Ovary (tissue), 9 donors: ENCODE data around the gene NAV2. TPM values are rescaled to one million over a fixed set of nuclear protein-coding genes. Genes with fewer than 3 reads are reported as not detected.

Experiments used
- DNase-seq, 5 donors: peaks; one replicate each; pipeline ENCODE4 v3.0.0-alpha.2; 2019 to 2020
- H3K27ac ChIP-seq, 2 donors: fragments of 200-600 bp; one replicate each; pipeline versions ENCODE4 v1.5.1 to v1.8.0; 2019 to 2022
- H3K27me3 ChIP-seq: fragments of 200-600 bp; one replicate; pipeline ENCODE4 v1.8.0; 2022
- H3K36me3 ChIP-seq: fragments of 200-600 bp; sonication (generic); one replicate; pipeline ENCODE4 v1.5.1; 2019
- H3K4me1 ChIP-seq: one replicate; pipeline ENCODE4 v1.8.1; 2013; ENCODE audit warnings: mild to moderate bottlenecking, moderate library complexity; ENCODE audit not compliant: insufficient read depth
- H3K4me3 ChIP-seq: fragments of 200-600 bp; sonication (generic); one replicate; pipeline ENCODE4 v1.5.1; 2017
- H3K9me3 ChIP-seq, 2 donors: fragments of 200-600 bp in 1 of 2; sonication (generic) in 1 of 2; one replicate each; pipeline versions ENCODE4 v1.5.1 to v1.8.1; 2013 to 2019; ENCODE audit warnings: mild to moderate bottlenecking in 1 of 2, moderate library complexity in 1 of 2
- CTCF ChIP-seq, 3 donors: fragments of 450-650 bp in 2 of 3; fragments of 200-600 bp in 1 of 3; IDR thresholded peaks; one replicate each; pipeline versions ENCODE4 v1.5.1 to v1.8.0; 2016 to 2022; ENCODE audit warnings: antibody characterized with exemption in 3 of 3, mild to moderate bottlenecking in 1 of 3
- EP300 ChIP-seq: sonication (generic); formaldehyde crosslinking; IDR thresholded peaks from one replicate; pipeline ENCODE4 v1.6.1; 2017; ENCODE audit warnings: antibody characterized with exemption
- POLR2A ChIP-seq: fragments of 450-650 bp; IDR thresholded peaks from one replicate; pipeline ENCODE4 v1.6.1; 2017; ENCODE audit warnings: antibody characterized with exemption, mild to moderate bottlenecking, moderate library complexity
- WGBS, 3 donors: extraction: QIAGEN DNeasy Blood & Tissue Kit in 1 of 3; methylation state at CpG; one replicate each; pipeline versions ENCODE4 v1.1.5 to v1.1.7; 2013 to 2017; 5-methylcytosine and 5-hydroxymethylcytosine counted together
- intact Hi-C, 4 donors: fragments of 100-400 bp; cut with DNase I; formaldehyde crosslinking; loops; one replicate each; pipeline versions ENCODE4 v1.11.0 to v1.15.1; 2022 to 2023
- polyA plus RNA-seq, 2 donors: library from polyadenylated mRNA; stranded (reverse); fragments of 200-250 nt in 1 of 2; fragments of 350-450 nt in 1 of 2; fragmentation: Illumina TruSeq in 1 of 2; extraction: RNeasy Lipid Tissue Mini Kit (QIAGEN cat#74804) in 1 of 2; gene quantifications; one replicate each; pipeline ENCODE4 v1.2.3, GENCODE V29; 2013 to 2014
- total RNA-seq, 7 donors: library from RNA; depleted of rRNA in 2 of 7; stranded (reverse); fragments of >200 nt in 2 of 7; fragmentation: NEBNext Ultra II Directional in 3 of 7; extraction: Animal tissue kit (Norgen Biotek cat#: 25700) in 3 of 7; gene quantifications; one replicate each; pipeline versions ENCODE4 v1.1.0 to v1.2.4, GENCODE V29; 2016 to 2023
- donor health status: DM: no; HTN: no; CAD: no; lungs with moderate emphysema.
- donor health status: DM: no; HTN: no; CAD: no.
- donor health status: Bipolar disorder and iron deficiency.
- donor health status: DM: yes; HTN: yes; CAD: no.
- donor health status: DM: no; HTN: no; CAD: no.
- donor health status: DM: yes; HTN: yes; CAD: no.

NAV2 gene
- total and polyA plus RNA-seq, 9 donors: 2.9 to 14.1 (median 7.8) TPM

GRCh38 chr11:19744130-19744529 lies 31.5 kb downstream of the NAV2 start:
- no peak overlapping the region for H3K27ac ChIP-seq
- H3K36me3 ChIP-seq: no peaks in the 10 kb centered on the region
- intact Hi-C loops: loop anchor here in 2 of 4 donors (5.0 kb wide), 1 partner anchor 182 kb away; no protein-coding TSS in a partner anchor
- no peaks in the 10 kb centered on the region for H3K27me3 ChIP-seq
- no peak overlapping the region for H3K4me3 ChIP-seq
- DNase-seq: no peak
- no peaks in the 10 kb centered on the region for H3K9me3 ChIP-seq
- no peak for TF ChIP-seq POLR2A
- TF ChIP-seq CTCF (IDR thresholded peaks at IDR 0.05): no peak
- no peak for TF ChIP-seq EP300
- no peaks in the 10 kb centered on the region for H3K4me1 ChIP-seq

- TF ChIP-seq POLR2A: no peak
- no peak for TF ChIP-seq EP300
- WGBS, 3 donors: 86 to 91% (median 86%) methylated on average over 3 of the region's 3 CpGs
- Histone ChIP-seq H3K27me3 (no peaks in the 10 kb centered on the region), H3K27ac (no peak overlapping the region), H3K36me3 (no peaks in the 10 kb centered on the region), H3K4me1 (no peaks in the 10 kb centered on the region), H3K9me3 (no peaks in the 10 kb centered on the region), H3K4me3 (no peak overlapping the region)
- no peak for DNase-seq
- intact Hi-C loops: no loop called here
Measured at GRCh38 chr11:19746086-19746485, 33.4 kb downstream of the NAV2 start.

- DNase-seq: no peak
Measured at GRCh38 chr11:19747634-19748033, 35.0 kb downstream of the NAV2 start.

GRCh38 chr11:19751055-19751454 lies 38.4 kb downstream of the NAV2 start:
- intact Hi-C loops: no loop called here
- H3K4me3 ChIP-seq: no peak overlapping the region
- H3K4me1 ChIP-seq: no peaks in the 10 kb centered on the region
- 95 to 100% (median 95%) methylated on average over 4 of the region's 4 CpGs for WGBS, 3 donors
- no peaks in the 10 kb centered on the region for H3K27me3 ChIP-seq
- H3K9me3 ChIP-seq: no peaks in the 10 kb centered on the region
- TF ChIP-seq POLR2A: no peak
- no peak for TF ChIP-seq EP300
- TF ChIP-seq CTCF (IDR thresholded peaks at IDR 0.05): no peak
- H3K27ac ChIP-seq: no peak overlapping the region
- no peak for DNase-seq
- H3K36me3 ChIP-seq: no peaks in the 10 kb centered on the region

More at GRCh38 chr11:19747634-19748033, 35.0 kb downstream of the NAV2 start:
- intact Hi-C loops: no loop called here
- Histone ChIP-seq H3K4me3 (no peak overlapping the region), H3K9me3 (no peaks in the 10 kb centered on the region), H3K27ac (no peak overlapping the region), H3K4me1 (no peaks in the 10 kb centered on the region), H3K36me3 (no peaks in the 10 kb centered on the region), H3K27me3 (no peaks in the 10 kb centered on the region)
- TF ChIP-seq EP300 (no peak), CTCF (IDR thresholded peaks at IDR 0.05) (no peak), POLR2A (no peak)
- 84 to 91% (median 88%) methylated on average over 2 of the region's 2 CpGs for WGBS, 3 donors

- H3K27ac ChIP-seq: no peak overlapping the region
- no peaks in the 10 kb centered on the region for H3K9me3 ChIP-seq
- H3K36me3 ChIP-seq: no peaks in the 10 kb centered on the region
- WGBS, 3 donors: 93 to 98% (median 97%) methylated on average over 5 of the region's 5 CpGs
- H3K4me3 ChIP-seq: no peak overlapping the region
- no peaks in the 10 kb centered on the region for H3K27me3 ChIP-seq
- no peak for DNase-seq
- H3K4me1 ChIP-seq: peaks cover 6% of the 10 kb centered on the region
- intact Hi-C loops: no loop called here
- no peak for TF ChIP-seq EP300
- no peak for TF ChIP-seq CTCF (IDR thresholded peaks at IDR 0.05)
- no peak for TF ChIP-seq POLR2A
Measured at GRCh38 chr11:19753451-19754106, 40.9 kb downstream of the NAV2 start.
